ENCODE measurements around the gene SH3YL1. TPM values are rescaled to one million over a fixed set of nuclear protein-coding genes. Genes with fewer than 3 reads are reported as not detected.

The SH3YL1 gene
- total RNA-seq, 1 experiment from 2014 or later = 26.5 TPM

DNA sequence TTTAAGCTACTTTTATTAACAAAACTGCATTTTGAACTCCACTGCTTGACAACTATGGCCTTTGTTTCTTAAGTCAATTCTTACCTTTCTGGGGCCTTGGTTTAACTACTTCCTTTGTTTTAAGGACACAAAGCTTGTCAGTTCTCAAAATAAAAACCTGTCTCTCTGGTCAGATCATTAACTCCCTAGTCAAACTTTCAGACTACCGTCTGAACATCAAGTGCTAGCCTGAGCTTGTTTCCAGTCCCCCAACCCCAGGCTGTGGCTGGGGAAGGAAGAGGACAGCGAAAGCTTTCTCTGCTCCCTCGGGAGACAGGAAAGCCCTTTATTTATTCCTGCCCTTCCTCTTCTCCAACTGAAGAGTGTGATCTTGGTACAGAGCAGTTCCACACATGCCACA is 1.7 kb downstream of the SH3YL1 start:
- H3K27ac ChIP-seq (ENCODE audit: insufficient read length, low read depth, low read length) = no peak overlapping the region
- H3K9ac ChIP-seq (ENCODE audit: extremely low read depth, insufficient read length, low read length) = no peak overlapping the region
- H2BK12ac ChIP-seq (ENCODE audit: insufficient read length, low read depth, low read length) = no peak overlapping the region
- Mint-ChIP-seq H3K36me3 (ENCODE audit: insufficient read depth in 1 of 3, low read depth in 3 of 3) (peaks cover 31 to 52% (median 38%) of the 10 kb centered on the region in 3 experiments), H3K27ac (no peak overlapping the region), H3K27me3 (ENCODE audit: low read depth) (peaks cover 11% of the 10 kb centered on the region), H3K9me3 (peaks cover 27 to 30% of the 10 kb centered on the region in 2 experiments), H3K4me3 (peak overlapping the region in 1 of 2 experiments; percentile 93; a peak in 1 of 5 replicates), H3K4me1 (peaks cover 14 to 26% of the 10 kb centered on the region in 2 experiments)
- no peak overlapping the region for H2BK5ac ChIP-seq (ENCODE audit: insufficient read length, low read length)
- no peak overlapping the region for H4K8ac ChIP-seq (replicated peaks; ENCODE audit: insufficient read length, low read depth, low read length)
- H2BK15ac ChIP-seq (ENCODE audit: low read depth, low read length) = no peak overlapping the region
- H3K4me2 ChIP-seq (ENCODE audit: insufficient read depth, insufficient read length, low read length) = no peak overlapping the region
- H4K91ac ChIP-seq (ENCODE audit: insufficient read length, low read depth, low read length) = no peak overlapping the region
- DNase-seq = no peak
- no peak overlapping the region for H3K18ac ChIP-seq (ENCODE audit: insufficient read length, low read depth, low read length)
- no peak overlapping the region for H4K5ac ChIP-seq (ENCODE audit: insufficient read length, low read depth, low read length)
- H2AK5ac ChIP-seq (ENCODE audit: insufficient read length, low read length) = no peak overlapping the region
- H3K56ac ChIP-seq (ENCODE audit: insufficient read length, low read depth, low read length) = no peak overlapping the region
- H2AFZ ChIP-seq (ENCODE audit: low read length) = no peak overlapping the region
- TF ChIP-seq, protein P1, sequence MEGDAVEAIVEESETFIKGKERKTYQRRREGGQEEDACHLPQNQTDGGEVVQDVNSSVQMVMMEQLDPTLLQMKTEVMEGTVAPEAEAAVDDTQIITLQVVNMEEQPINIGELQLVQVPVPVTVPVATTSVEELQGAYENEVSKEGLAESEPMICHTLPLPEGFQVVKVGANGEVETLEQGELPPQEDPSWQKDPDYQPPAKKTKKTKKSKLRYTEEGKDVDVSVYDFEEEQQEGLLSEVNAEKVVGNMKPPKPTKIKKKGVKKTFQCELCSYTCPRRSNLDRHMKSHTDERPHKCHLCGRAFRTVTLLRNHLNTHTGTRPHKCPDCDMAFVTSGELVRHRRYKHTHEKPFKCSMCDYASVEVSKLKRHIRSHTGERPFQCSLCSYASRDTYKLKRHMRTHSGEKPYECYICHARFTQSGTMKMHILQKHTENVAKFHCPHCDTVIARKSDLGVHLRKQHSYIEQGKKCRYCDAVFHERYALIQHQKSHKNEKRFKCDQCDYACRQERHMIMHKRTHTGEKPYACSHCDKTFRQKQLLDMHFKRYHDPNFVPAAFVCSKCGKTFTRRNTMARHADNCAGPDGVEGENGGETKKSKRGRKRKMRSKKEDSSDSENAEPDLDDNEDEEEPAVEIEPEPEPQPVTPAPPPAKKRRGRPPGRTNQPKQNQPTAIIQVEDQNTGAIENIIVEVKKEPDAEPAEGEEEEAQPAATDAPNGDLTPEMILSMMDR (conservative IDR thresholded peaks at IDR 0.05) = no peak
- no peak overlapping the region for H3T11ph ChIP-seq (ENCODE audit: low read length)
- H3K79me1 ChIP-seq (ENCODE audit: insufficient read depth, low read depth, low read length, poor library complexity, severe bottlenecking) = no peaks in the 10 kb centered on the region
- no peaks in the 10 kb centered on the region for H3K9me3 ChIP-seq (ENCODE audit: control insufficient read depth, low read depth, low read length)
- H2BK20ac ChIP-seq (ENCODE audit: low read depth, low read length, poor library complexity, severe bottlenecking) = no peak overlapping the region
- WGBS (ENCODE audit: extremely low coverage, insufficient read length, low lambda C conversion rate) = no CpG with 5 or more reads among the region's 3 CpGs
- peaks cover 19% of the 10 kb centered on the region for H3K79me2 ChIP-seq (ENCODE audit: insufficient read depth, low read length)
- no peak overlapping the region for H2BK120ac ChIP-seq (ENCODE audit: low read depth, low read length, poor library complexity, severe bottlenecking)
- no peak overlapping the region for H3K4ac ChIP-seq (ENCODE audit: low read depth, low read length)
- H3K4me1 ChIP-seq (ENCODE audit: insufficient read depth, low read length) = peaks cover 2% of the 10 kb centered on the region; the same call in 1 of the 2 replicates
- no peak overlapping the region for H3K23ac ChIP-seq (ENCODE audit: insufficient read length, low read depth, low read length)
- H4K20me1 ChIP-seq (ENCODE audit: control insufficient read depth, insufficient read depth, insufficient read length) = no peaks in the 10 kb centered on the region
- H3K27me3 ChIP-seq (ENCODE audit: insufficient read depth, low read length) = no peaks in the 10 kb centered on the region
- no peak overlapping the region for H3K14ac ChIP-seq (ENCODE audit: insufficient read depth, low read length)
- H3K23me2 ChIP-seq (ENCODE audit: insufficient read length, low read depth, low read length, poor library complexity, severe bottlenecking) = peaks cover 16% of the 10 kb centered on the region

Data from H9 (cell line).